Mucosa of descending colon (tissue), 3 donors: Measurements from ENCODE around the gene CCDC188. TPM values are rescaled to one million over a fixed set of nuclear protein-coding genes. Genes with fewer than 3 reads are reported as not detected.

Source experiments
- ATAC-seq: fragments of 200-7000 bp; cut with Tn5 transposase; one replicate; pipeline ENCODE4 v1.9.1; 2020; ENCODE audit warnings: mild to moderate bottlenecking, moderate library complexity
- DNase-seq, 3 donors: peaks; one replicate each; pipeline ENCODE4 v3.0.0-alpha.2; 2020
- H3K36me3 ChIP-seq: fragments of 200-600 bp; one replicate; pipeline ENCODE4 v1.8.0; 2021; ENCODE audit warnings: low read depth, mild to moderate bottlenecking
- H3K4me1 ChIP-seq: fragments of 200-600 bp; one replicate; pipeline ENCODE4 v1.8.0; 2021; ENCODE audit warnings: low read depth, mild to moderate bottlenecking
- H3K4me3 ChIP-seq: fragments of 200-600 bp; one replicate; pipeline ENCODE4 v1.8.0; 2021; ENCODE audit warnings: mild to moderate bottlenecking
- H3K9me3 ChIP-seq: fragments of 200-600 bp; one replicate; pipeline ENCODE4 v1.8.0; 2021; ENCODE audit warnings: mild to moderate bottlenecking
- intact Hi-C, 2 donors: fragments of 100-400 bp; cut with DNase I in 1 of 2; cut with micrococcal nuclease in 1 of 2; formaldehyde crosslinking; loops; one replicate each; pipeline versions ENCODE4 v1.11.0 to v1.11.1; 2022; cut with DNase I, micrococcal nuclease
- total RNA-seq, 3 donors: library from RNA; stranded (reverse); fragmentation: NEBNext Ultra II Directional in 2 of 3; extraction: Animal tissue kit (Norgen Biotek cat#: 25700) in 2 of 3; gene quantifications; one replicate each; pipeline versions ENCODE4 v1.2.1 to v1.2.4, GENCODE V29; 2021 to 2023
- TF ChIP-seq, protein P1 (sequence below): fragments of 200-600 bp; IDR thresholded peaks from one replicate; pipeline ENCODE4 v1.8.0; 2022; ENCODE audit warnings: antibody characterized with exemption, mild to moderate bottlenecking
- donor health status: DM: no; HTN: no; CAD: no; lungs with moderate emphysema.
- donor health status: DM: no; HTN: no; CAD: no.
- donor health status: DM: no; HTN: yes; CAD: no.

The CCDC188 gene
- total RNA-seq, 3 donors from 2014 or later, result 0.41 to 0.98 (median 0.65) TPM

DNA sequence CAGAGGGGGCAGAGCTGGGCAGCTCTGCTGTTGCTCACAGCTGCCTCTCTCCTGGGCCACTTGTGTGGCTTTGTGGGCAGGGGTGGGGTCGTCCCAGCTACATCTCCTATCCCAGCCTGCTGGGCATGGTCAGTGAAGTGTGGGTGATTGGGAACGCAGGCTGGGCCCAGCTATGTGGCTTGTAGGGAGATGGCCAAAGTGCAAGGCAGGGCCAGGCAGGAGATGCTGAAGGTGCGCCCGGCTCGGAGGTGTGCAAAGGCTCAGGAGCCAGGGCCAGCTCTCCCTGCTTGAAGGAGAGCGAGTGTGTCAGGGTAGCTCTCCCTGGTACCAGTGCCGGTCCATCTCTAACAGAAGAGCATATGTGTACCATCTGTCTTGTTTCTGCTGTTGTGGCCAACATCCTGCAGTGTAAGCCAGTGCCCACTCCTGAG lies 43.4 kb downstream of the CCDC188 start:
- intact Hi-C loops, result no loop called here
- no peaks in the 10 kb centered on the region for H3K4me1 ChIP-seq
- H3K4me3 ChIP-seq, result no peak overlapping the region
- peak in 2 of 3 donors; percentile 17 to 36 for DNase-seq
- H3K36me3 ChIP-seq, result peaks cover 8% of the 10 kb centered on the region
- ATAC-seq, result no peak
- TF ChIP-seq, protein P1, sequence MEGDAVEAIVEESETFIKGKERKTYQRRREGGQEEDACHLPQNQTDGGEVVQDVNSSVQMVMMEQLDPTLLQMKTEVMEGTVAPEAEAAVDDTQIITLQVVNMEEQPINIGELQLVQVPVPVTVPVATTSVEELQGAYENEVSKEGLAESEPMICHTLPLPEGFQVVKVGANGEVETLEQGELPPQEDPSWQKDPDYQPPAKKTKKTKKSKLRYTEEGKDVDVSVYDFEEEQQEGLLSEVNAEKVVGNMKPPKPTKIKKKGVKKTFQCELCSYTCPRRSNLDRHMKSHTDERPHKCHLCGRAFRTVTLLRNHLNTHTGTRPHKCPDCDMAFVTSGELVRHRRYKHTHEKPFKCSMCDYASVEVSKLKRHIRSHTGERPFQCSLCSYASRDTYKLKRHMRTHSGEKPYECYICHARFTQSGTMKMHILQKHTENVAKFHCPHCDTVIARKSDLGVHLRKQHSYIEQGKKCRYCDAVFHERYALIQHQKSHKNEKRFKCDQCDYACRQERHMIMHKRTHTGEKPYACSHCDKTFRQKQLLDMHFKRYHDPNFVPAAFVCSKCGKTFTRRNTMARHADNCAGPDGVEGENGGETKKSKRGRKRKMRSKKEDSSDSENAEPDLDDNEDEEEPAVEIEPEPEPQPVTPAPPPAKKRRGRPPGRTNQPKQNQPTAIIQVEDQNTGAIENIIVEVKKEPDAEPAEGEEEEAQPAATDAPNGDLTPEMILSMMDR, result no peak
- H3K9me3 ChIP-seq, result no peaks in the 10 kb centered on the region

DNA sequence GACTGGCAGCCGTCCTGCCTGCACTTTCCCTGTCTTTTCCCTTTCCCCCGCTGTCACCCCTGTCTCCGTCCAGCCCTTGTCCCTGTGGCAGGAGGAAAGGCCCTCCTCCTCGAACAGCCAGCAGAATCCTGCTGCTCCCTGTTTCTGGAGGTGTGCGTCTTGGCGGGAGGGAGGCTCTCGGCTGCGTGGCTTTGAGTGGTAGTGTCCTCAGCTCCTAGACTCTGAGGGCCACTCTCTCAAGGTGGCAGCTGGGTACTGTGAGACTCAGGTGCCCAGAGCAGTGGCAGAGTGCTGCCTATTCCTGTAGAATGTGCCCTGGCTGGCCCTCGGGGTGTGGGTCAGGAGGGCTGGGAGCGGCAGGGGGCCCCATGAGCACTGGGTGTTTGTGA lies 44.0 kb downstream of the CCDC188 start:
- no peaks in the 10 kb centered on the region for H3K9me3 ChIP-seq
- ATAC-seq, result no peak
- TF ChIP-seq, protein P1, result no peak

DNA sequence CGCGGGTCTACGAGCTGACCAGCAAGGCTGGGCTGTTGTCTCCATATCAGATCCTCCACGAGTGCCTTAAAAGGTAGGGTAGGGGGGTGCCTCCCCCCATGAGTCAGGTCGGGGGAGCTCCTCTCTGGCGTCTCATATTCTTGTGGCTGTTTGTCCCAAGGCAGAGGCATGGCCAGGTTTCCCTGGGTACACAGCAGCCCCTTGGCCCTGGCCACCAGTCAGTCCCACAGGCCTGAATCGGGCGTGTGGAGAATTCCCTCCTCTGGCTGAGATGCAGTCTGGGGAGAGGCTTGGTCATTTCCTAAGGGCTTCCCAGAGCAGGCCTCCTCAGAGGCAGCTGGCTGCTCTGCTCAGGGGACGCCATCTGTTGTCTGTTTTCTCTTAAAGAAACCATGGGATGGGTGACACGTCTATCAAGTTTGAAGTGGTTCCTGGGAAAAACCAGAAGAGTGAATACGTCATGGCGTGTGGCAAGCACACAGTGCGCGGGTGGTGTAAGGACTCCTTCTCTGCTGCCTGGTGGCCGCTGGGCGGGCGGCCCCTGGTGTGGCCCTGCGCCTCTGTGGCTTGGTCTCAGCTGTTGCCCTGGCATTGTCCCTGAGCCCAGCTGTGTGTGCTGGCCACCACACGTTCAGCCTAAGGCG lies 44.5 kb downstream of the CCDC188 start:
- ATAC-seq (no peak), DNase-seq (peak in 2 of 3 donors; percentile 19 to 25)
- intact Hi-C loops, result no loop called here
- TF ChIP-seq, protein P1, result no peak
- H3K4me3 ChIP-seq, result no peak overlapping the region
- no peaks in the 10 kb centered on the region for H3K4me1 ChIP-seq
- peaks cover 8% of the 10 kb centered on the region for H3K36me3 ChIP-seq
- H3K9me3 ChIP-seq, result no peaks in the 10 kb centered on the region

More for the DNA sequence above, 44.0 kb downstream of the CCDC188 start:
- intact Hi-C loops, result no loop called here
- H3K4me1 ChIP-seq, result no peaks in the 10 kb centered on the region
- DNase-seq, result peak in 2 of 3 donors; percentile 12 to 42
- peaks cover 8% of the 10 kb centered on the region for H3K36me3 ChIP-seq
- no peak overlapping the region for H3K4me3 ChIP-seq

DNA sequence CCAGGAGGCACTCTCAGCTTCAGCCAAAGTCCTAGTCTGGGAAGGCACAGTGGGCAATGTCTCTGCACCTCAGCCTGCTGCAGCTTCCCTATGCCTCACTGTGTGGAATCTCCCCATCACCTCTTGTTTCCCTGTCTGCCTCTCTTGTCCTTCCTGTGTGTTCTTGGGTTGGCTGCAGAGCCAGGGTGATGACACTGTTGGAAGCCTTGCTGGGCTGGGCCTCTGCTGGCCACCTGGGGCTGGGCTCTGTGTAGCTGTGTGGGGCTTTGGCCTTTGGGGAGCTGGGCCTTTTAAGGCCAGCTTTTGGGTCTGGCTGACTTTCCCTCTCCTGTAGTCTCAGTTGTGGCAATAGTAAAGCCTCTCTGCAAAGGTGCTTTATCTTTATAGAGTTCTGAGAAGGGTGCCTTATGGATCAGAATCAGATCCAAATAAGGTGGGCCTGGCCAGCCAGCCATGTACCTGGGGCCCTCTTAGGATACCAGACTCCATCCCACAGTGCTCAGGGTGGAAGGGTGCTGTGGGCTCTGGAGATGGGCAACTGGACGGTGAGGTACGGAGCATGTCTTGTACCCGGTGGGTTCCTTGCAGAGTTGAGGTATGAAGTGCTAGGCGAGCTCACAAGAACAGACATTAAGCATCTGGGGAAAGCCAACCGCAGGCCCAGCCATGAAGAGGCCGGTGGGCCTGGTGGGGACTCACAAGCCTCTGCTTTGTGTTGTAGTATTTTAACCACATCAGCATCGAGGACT lies 45.2 kb downstream of the CCDC188 start:
- no peak overlapping the region for H3K4me3 ChIP-seq
- TF ChIP-seq, protein P1, result no peak

DNA sequence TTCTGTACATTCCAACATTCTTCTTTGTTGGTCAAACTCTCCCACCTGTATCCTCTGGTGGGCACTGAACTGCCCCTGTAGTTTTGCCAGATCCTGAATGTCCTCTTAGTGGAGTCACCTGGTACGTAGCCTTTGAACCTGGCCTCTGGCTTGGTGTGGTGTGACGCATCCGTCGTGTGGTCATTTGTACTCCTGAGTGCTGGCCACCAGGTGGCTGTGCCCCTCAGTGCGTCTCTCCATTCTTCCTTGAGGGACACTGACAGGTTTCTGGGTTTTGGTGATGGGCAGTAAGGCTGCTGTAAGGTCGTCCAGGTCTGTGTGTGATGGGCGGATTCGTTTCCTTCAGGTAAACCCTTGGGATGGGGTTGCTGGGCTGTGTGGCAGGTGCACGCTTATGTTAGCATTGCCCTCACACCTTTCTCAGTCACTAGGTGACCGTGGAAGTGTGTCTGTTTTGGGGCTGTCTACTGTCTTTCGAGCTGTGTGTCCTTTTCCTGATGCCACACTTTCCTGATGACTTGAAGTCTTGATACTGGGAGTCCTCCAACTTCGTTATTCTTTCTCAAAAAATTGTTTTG lies 48.6 kb downstream of the CCDC188 start:
- Histone ChIP-seq H3K36me3 (peaks cover 3% of the 10 kb centered on the region), H3K9me3 (no peaks in the 10 kb centered on the region), H3K4me1 (no peaks in the 10 kb centered on the region), H3K4me3 (no peak overlapping the region)
- DNase-seq, result peak in 2 of 3 donors; percentile 6 to 18
- ATAC-seq, result no peak
- TF ChIP-seq, protein P1, result no peak
- intact Hi-C loops, result no loop called here

More for the DNA sequence above, 45.2 kb downstream of the CCDC188 start:
- intact Hi-C loops, result no loop called here
- ATAC-seq (no peak), DNase-seq (peak in 2 of 3 donors; percentile 2 to 22)
- H3K4me1 ChIP-seq, result no peaks in the 10 kb centered on the region
- H3K9me3 ChIP-seq, result no peaks in the 10 kb centered on the region
- peaks cover 8% of the 10 kb centered on the region for H3K36me3 ChIP-seq
